Kidney epithelial cell (primary cell): Measurements from ENCODE around the gene DHRS7. TPM values are rescaled to one million over a fixed set of nuclear protein-coding genes. Genes with fewer than 3 reads are reported as not detected.
A peak's percentile ranks its signal among the peaks of the same experiment; 100 is the strongest.

Source experiments
- DNase-seq: peaks from one replicate; pipeline ENCODE4 v3.0.0-alpha.2; 2010; ENCODE audit warnings: low read depth
- H3K27me3 ChIP-seq: 2 replicates; pipeline ENCODE4 v1.6.0; 2011; ENCODE audit warnings: low read length; ENCODE audit not compliant: control insufficient read depth, insufficient read depth
- H3K36me3 ChIP-seq: 2 replicates; pipeline ENCODE4 v1.5.1; 2011; ENCODE audit warnings: low read length; ENCODE audit not compliant: control insufficient read depth, insufficient read depth
- H3K4me3 ChIP-seq: 2 replicates; pipeline ENCODE4 v1.5.1; 2011; ENCODE audit warnings: low read depth, mild to moderate bottlenecking, control low read depth, low read length
- CTCF ChIP-seq: IDR thresholded peaks from 2 replicates; pipeline ENCODE4 v1.5.1; 2011; ENCODE audit warnings: mild to moderate bottlenecking, moderate library complexity, low read length, control low read depth, inconsistent platforms; ENCODE audit not compliant: insufficient read depth, poor library complexity, severe bottlenecking
- total RNA-seq: library from RNA; depleted of rRNA; stranded (reverse); fragments of >200 nt; gene quantifications from 2 replicates; pipeline ENCODE4 v1.2.3, GENCODE V29; 2015

DHRS7 gene
- total RNA-seq, 1 donor from 2014 or later = 107 TPM

- DNase-seq = no peak
- H3K4me3 ChIP-seq = peak overlapping the region; percentile 79
- no peak for TF ChIP-seq CTCF
- H3K36me3 ChIP-seq = no peaks in the 10 kb centered on the region
- no peaks in the 10 kb centered on the region for H3K27me3 ChIP-seq
These were observed 840 bp downstream of the DHRS7 start for GRCh38 chr14:60164404-60164711.

GRCh38 chr14:60163693-60164092 lies 1.5 kb downstream of the DHRS7 start:
- Histone ChIP-seq H3K27me3 (no peaks in the 10 kb centered on the region), H3K4me3 (no peak overlapping the region), H3K36me3 (no peaks in the 10 kb centered on the region)
- TF ChIP-seq CTCF = no peak
- no peak for DNase-seq

- no peaks in the 10 kb centered on the region for H3K36me3 ChIP-seq
- no peak overlapping the region for H3K4me3 ChIP-seq
- no peak for TF ChIP-seq CTCF
- H3K27me3 ChIP-seq = no peaks in the 10 kb centered on the region
- DNase-seq = no peak
These were observed 3.7 kb downstream of the DHRS7 start for GRCh38 chr14:60161196-60162107.

- no peak for DNase-seq
- no peaks in the 10 kb centered on the region for H3K27me3 ChIP-seq
- no peak for TF ChIP-seq CTCF
- no peak overlapping the region for H3K4me3 ChIP-seq
- H3K36me3 ChIP-seq = no peaks in the 10 kb centered on the region
These were observed 4.8 kb downstream of the DHRS7 start for GRCh38 chr14:60160422-60160821.

- Histone ChIP-seq H3K4me3 (no peak overlapping the region), H3K36me3 (no peaks in the 10 kb centered on the region), H3K27me3 (no peaks in the 10 kb centered on the region)
- TF ChIP-seq CTCF = no peak
- no peak for DNase-seq
These were observed 10.5 kb downstream of the DHRS7 start for GRCh38 chr14:60154671-60155070.

GRCh38 chr14:60153991-60154390 lies 11.2 kb downstream of the DHRS7 start:
- TF ChIP-seq CTCF = no peak
- H3K27me3 ChIP-seq = no peaks in the 10 kb centered on the region
- H3K36me3 ChIP-seq = no peaks in the 10 kb centered on the region
- no peak for DNase-seq
- H3K4me3 ChIP-seq = no peak overlapping the region
